HepG2 (cell line): Measurements from ENCODE around the gene HLA-DRA. TPM values are rescaled to one million over a fixed set of nuclear protein-coding genes. Genes with fewer than 3 reads are reported as not detected.

Experiments
- ATAC-seq: fragments of 200-7000 bp; cut with Tn5 transposase; 3 replicates; pipeline ENCODE4 v1.9.1; 2020; ENCODE audit warnings: mild to moderate bottlenecking, moderate library complexity
- BruUV-seq: library from RNA; stranded (reverse); fragments of 400-500 nt; replicated peaks from 2 replicates; lab custom pipeline; 2021; lab: Mats Ljungman, UMichigan
- CTCF ChIA-PET: fragments of 300-600 bp; formaldehyde crosslinking; extraction: SDS; loops from one replicate; lab custom pipeline; 2021; ENCODE audit warnings: low total read pairs, inconsistent platforms, low intra/inter-chr PET ratio; lab: Yijun Ruan, JAX
- POLR2A ChIA-PET: fragments of 350-600 bp; sonication (Branson Sonifier 250); formaldehyde crosslinking; loops from one replicate; lab custom pipeline; 2020; ENCODE audit warnings: antibody characterized with exemption, inconsistent platforms; lab: Yijun Ruan, JAX
- DNase-seq: peaks from one replicate; pipeline ENCODE4 v3.0.0-alpha.2; 2015; ENCODE audit warnings: low spot score
- FAIRE-seq: peaks from 3 replicates; lab custom pipeline; 2011; peaks lifted over from hg19 to GRCh38; lab: Jason Lieb, UNC
- H2AFZ ChIP-seq: one replicate; pipeline ENCODE4 v1.6.1; 2011; ENCODE audit warnings: low read length, inconsistent platforms
- H3K27ac ChIP-seq: fragments of 300-600 bp; 3 replicates; pipeline ENCODE4 v1.8.0; 2011; ENCODE audit warnings: mixed run types, mild to moderate bottlenecking, mixed read lengths, low read length, inconsistent platforms; ENCODE audit not compliant: insufficient read depth; ENCODE audit errors: extremely low read length
- H3K27me3 ChIP-seq, 2 experiments: fragments of 200-600 bp in 1 of 2; 2 replicates in 1 of 2; 3 replicates in 1 of 2; pipeline versions ENCODE4 v1.6.0 to v1.8.0; 2011; ENCODE audit warnings: low read length in 2 of 2, mild to moderate bottlenecking in 2 of 2, moderate library complexity in 2 of 2, inconsistent platforms in 1 of 2; ENCODE audit not compliant: insufficient read depth in 2 of 2, control insufficient read depth in 1 of 2
- H3K36me3 ChIP-seq, 2 experiments: fragments of 200-600 bp in 1 of 2; replicated peaks in 1 of 2; 2 replicates in 1 of 2; 3 replicates in 1 of 2; pipeline versions ENCODE4 v1.5.1 to v1.8.0; 2011; ENCODE audit warnings: low read length in 2 of 2, inconsistent platforms in 1 of 2; ENCODE audit not compliant: insufficient read depth in 2 of 2, control insufficient read depth in 1 of 2
- H3K4me1 ChIP-seq: 2 replicates; pipeline ENCODE4 v1.5.1; 2012; ENCODE audit warnings: low read length, inconsistent platforms; ENCODE audit not compliant: insufficient read depth
- H3K4me2 ChIP-seq: 2 replicates; pipeline ENCODE4 v1.6.0; 2011; ENCODE audit warnings: low read depth, low read length, inconsistent platforms
- H3K4me3 ChIP-seq, 3 experiments: fragments of 200-600 bp in 1 of 3; sonication (generic), shearing (Covaris generic) in 1 of 3; replicated peaks in 1 of 3; 2 replicates each; pipeline ENCODE4 v1.5.1; 2011 to 2016; ENCODE audit warnings: low read length in 3 of 3, inconsistent platforms in 2 of 3, low read depth in 2 of 3, mild to moderate bottlenecking in 2 of 3, control low read depth in 1 of 3, mixed read lengths in 1 of 3; ENCODE audit not compliant: insufficient read depth in 1 of 3
- H3K79me2 ChIP-seq: one replicate; pipeline ENCODE4 v1.6.1; 2011; ENCODE audit warnings: low read length, inconsistent platforms; ENCODE audit not compliant: insufficient read depth
- H3K9ac ChIP-seq: 2 replicates; pipeline ENCODE4 v1.6.0; 2011; ENCODE audit warnings: mild to moderate bottlenecking, low read depth, low read length, inconsistent platforms; ENCODE audit not compliant: insufficient read depth
- H3K9me3 ChIP-seq: 2 replicates; pipeline ENCODE4 v1.5.1; 2012; ENCODE audit warnings: mild to moderate bottlenecking, low read length
- H4K20me1 ChIP-seq: 2 replicates; pipeline ENCODE4 v1.6.0; 2011; ENCODE audit warnings: inconsistent platforms, mild to moderate bottlenecking, low read length, moderate library complexity; ENCODE audit not compliant: insufficient read depth
- E2F2 ChIP-seq: sonication (generic); formaldehyde crosslinking; IDR thresholded peaks from 2 replicates; pipeline ENCODE4 v1.4.0; 2020; ENCODE audit warnings: missing genetic modification reagents, borderline replicate concordance
- KAT2B ChIP-seq: fragments of 150-350 bp; IDR thresholded peaks from 2 replicates; pipeline ENCODE4 v1.6.1; 2014; ENCODE audit warnings: low read depth, low read length, borderline replicate concordance
- SOX6 ChIP-seq, 2 experiments: fragments of 450-650 bp in 1 of 2; sonication (generic) in 1 of 2; formaldehyde crosslinking in 1 of 2; IDR thresholded peaks; 2 replicates each; pipeline versions ENCODE4 v1.4.0 to v1.6.1; 2017 to 2020; ENCODE audit warnings: antibody characterized with exemption in 1 of 2, mild to moderate bottlenecking in 1 of 2, missing genetic modification reagents in 1 of 2
- U2AF2 ChIP-seq: fragments of 200-400 bp; formaldehyde crosslinking; IDR thresholded peaks from 2 replicates; pipeline ENCODE4 v1.6.1; 2017; ENCODE audit warnings: low read depth, mild to moderate bottlenecking, low read length
- ZBTB1 ChIP-seq: sonication (generic); formaldehyde crosslinking; IDR thresholded peaks from 2 replicates; pipeline ENCODE4 v1.4.0; 2020; ENCODE audit warnings: missing genetic modification reagents, borderline replicate concordance
- ZNF10 ChIP-seq: sonication (generic); formaldehyde crosslinking; IDR thresholded peaks from 2 replicates; pipeline ENCODE4 v1.4.0; 2020; ENCODE audit warnings: mild to moderate bottlenecking, low read depth, missing genetic modification reagents, borderline replicate concordance
- ZNF20 ChIP-seq: sonication (generic); formaldehyde crosslinking; IDR thresholded peaks from 2 replicates; pipeline ENCODE4 v1.4.0; 2020; ENCODE audit warnings: mild to moderate bottlenecking, moderate library complexity, missing genetic modification reagents
- ZNF34 ChIP-seq: sonication (generic); formaldehyde crosslinking; IDR thresholded peaks from 2 replicates; pipeline ENCODE4 v1.4.0; 2020; ENCODE audit warnings: mild to moderate bottlenecking, missing genetic modification reagents, borderline replicate concordance
- ZNF564 ChIP-seq: sonication (generic); formaldehyde crosslinking; IDR thresholded peaks from 2 replicates; pipeline ENCODE4 v1.8.1; 2023; ENCODE audit warnings: mild to moderate bottlenecking, missing genetic modification reagents
- WGBS: methylation state at CpG from one replicate; pipeline ENCODE4 v1.1.6; 2017; ENCODE audit warnings: low lambda C conversion rate; 5-methylcytosine and 5-hydroxymethylcytosine counted together
- in situ Hi-C: cut with HindIII; loops from 2 replicates; pipeline ENCODE4 v1.10.0; 2017; ENCODE audit warnings: low pct_unique_long_range_greater_than_20kb; ENCODE audit not compliant: extremely low pct_ligation_motif_present
- intact Hi-C: fragments of 100-400 bp; cut with micrococcal nuclease; formaldehyde crosslinking; loops from one replicate; pipeline ENCODE4 v1.10.0; 2022; ENCODE audit not compliant: unreplicated experiment
- polyA plus RNA-seq, 8 experiments: library from polyadenylated mRNA; depleted of rRNA in 3 of 8; stranded (reverse) in 7 of 8; unstranded in 1 of 8; fragments of >200 nt; fragmentation: Illumina TruSeq in 4 of 8; extraction: Trizol in 4 of 8; gene quantifications; 2 replicates each; pipeline versions ENCODE4 v1.2.1 to v1.2.3, GENCODE V29; 2011 to 2016; ENCODE audit warnings: low read depth in 4 of 8, missing spikeins in 1 of 8, mixed read lengths in 1 of 8; ENCODE audit not compliant: insufficient read depth in 1 of 8
- total RNA-seq, 5 experiments: library from RNA; depleted of rRNA; stranded (reverse); fragments of >200 nt; fragmentation: Illumina TruSeq; extraction: Trizol; gene quantifications; 2 replicates each; pipeline ENCODE4 v1.2.3, GENCODE V29; 2016; ENCODE audit warnings: low read depth in 1 of 5
- TF ChIP-seq, protein P1 (sequence below): sonication (generic); formaldehyde crosslinking; IDR thresholded peaks from 2 replicates; pipeline ENCODE4 v1.4.0; 2020; ENCODE audit warnings: missing genetic modification reagents
- TF ChIP-seq, protein P2 (sequence below): fragments of 450-650 bp; IDR thresholded peaks from 2 replicates; pipeline ENCODE4 v1.6.1; 2017

The HLA-DRA gene
- total and polyA plus RNA-seq, 2 of the 13 experiments (the other 11 are each of a cell fraction or from before 2014, with no cell fraction given): not detected

DNA sequence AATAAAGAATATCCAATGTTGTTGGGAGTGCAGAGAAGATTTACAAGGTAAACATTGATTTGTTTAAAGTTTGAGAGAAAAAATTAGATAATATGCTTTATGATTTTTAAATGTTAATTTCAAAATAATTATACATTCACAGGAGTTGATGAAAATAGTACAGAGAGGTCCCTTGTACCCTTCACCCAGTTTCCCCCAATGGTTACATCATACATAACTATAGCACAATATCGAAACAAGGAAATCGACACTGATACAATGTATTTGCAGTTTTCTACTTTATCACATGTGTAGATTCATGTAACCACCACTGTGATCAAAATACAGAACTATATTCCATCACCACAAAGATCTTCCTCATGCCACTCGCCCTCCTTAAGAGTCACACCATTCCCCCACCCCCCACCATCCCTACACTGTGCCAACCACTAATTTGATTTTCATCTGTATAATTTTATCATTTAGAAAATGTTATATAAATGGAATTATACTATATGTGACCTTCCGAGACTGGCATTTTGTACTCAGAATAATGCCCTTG lies 11.7 kb upstream of the HLA-DRA start:
- Histone ChIP-seq H3K36me3 (no peaks in the 10 kb centered on the region), H3K4me2 (no peak overlapping the region), H3K27ac (no peak overlapping the region), H3K4me1 (peaks cover 8% of the 10 kb centered on the region), H3K79me2 (no peaks in the 10 kb centered on the region), H3K4me3 (no peak overlapping the region), H3K27me3 (no peaks in the 10 kb centered on the region), H3K9me3 (no peaks in the 10 kb centered on the region; the same call in 1 of the 2 replicates), H4K20me1 (no peaks in the 10 kb centered on the region), H2AFZ (no peak overlapping the region), H3K9ac (no peak overlapping the region)
- in situ Hi-C loops: no loop called here
- DNase-seq (no peak), FAIRE-seq (no peak), ATAC-seq (no peak)
- intact Hi-C loops: no loop called here
- 25% methylated on average over 4 of the region's 4 CpGs for WGBS
- TF ChIP-seq, protein P1, sequence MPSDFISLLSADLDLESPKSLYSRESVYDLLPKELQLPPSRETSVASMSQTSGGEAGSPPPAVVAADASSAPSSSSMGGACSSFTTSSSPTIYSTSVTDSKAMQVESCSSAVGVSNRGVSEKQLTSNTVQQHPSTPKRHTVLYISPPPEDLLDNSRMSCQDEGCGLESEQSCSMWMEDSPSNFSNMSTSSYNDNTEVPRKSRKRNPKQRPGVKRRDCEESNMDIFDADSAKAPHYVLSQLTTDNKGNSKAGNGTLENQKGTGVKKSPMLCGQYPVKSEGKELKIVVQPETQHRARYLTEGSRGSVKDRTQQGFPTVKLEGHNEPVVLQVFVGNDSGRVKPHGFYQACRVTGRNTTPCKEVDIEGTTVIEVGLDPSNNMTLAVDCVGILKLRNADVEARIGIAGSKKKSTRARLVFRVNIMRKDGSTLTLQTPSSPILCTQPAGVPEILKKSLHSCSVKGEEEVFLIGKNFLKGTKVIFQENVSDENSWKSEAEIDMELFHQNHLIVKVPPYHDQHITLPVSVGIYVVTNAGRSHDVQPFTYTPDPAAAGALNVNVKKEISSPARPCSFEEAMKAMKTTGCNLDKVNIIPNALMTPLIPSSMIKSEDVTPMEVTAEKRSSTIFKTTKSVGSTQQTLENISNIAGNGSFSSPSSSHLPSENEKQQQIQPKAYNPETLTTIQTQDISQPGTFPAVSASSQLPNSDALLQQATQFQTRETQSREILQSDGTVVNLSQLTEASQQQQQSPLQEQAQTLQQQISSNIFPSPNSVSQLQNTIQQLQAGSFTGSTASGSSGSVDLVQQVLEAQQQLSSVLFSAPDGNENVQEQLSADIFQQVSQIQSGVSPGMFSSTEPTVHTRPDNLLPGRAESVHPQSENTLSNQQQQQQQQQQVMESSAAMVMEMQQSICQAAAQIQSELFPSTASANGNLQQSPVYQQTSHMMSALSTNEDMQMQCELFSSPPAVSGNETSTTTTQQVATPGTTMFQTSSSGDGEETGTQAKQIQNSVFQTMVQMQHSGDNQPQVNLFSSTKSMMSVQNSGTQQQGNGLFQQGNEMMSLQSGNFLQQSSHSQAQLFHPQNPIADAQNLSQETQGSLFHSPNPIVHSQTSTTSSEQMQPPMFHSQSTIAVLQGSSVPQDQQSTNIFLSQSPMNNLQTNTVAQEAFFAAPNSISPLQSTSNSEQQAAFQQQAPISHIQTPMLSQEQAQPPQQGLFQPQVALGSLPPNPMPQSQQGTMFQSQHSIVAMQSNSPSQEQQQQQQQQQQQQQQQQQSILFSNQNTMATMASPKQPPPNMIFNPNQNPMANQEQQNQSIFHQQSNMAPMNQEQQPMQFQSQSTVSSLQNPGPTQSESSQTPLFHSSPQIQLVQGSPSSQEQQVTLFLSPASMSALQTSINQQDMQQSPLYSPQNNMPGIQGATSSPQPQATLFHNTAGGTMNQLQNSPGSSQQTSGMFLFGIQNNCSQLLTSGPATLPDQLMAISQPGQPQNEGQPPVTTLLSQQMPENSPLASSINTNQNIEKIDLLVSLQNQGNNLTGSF: no peak
- TF ChIP-seq ZNF564 (CRISPR knock-in tag) (no peak), ZNF10 (CRISPR knock-in tag) (no peak), ZNF20 (CRISPR knock-in tag) (no peak), SOX6 (IDR thresholded peaks at IDR 0.05) (no peak), SOX6 (CRISPR knock-in tag; IDR thresholded peaks at IDR 0.05) (no peak), ZBTB1 (no peak), U2AF2 (no peak), ZNF34 (no peak), E2F2 (no peak), KAT2B (no peak)
- TF ChIP-seq, protein P2, sequence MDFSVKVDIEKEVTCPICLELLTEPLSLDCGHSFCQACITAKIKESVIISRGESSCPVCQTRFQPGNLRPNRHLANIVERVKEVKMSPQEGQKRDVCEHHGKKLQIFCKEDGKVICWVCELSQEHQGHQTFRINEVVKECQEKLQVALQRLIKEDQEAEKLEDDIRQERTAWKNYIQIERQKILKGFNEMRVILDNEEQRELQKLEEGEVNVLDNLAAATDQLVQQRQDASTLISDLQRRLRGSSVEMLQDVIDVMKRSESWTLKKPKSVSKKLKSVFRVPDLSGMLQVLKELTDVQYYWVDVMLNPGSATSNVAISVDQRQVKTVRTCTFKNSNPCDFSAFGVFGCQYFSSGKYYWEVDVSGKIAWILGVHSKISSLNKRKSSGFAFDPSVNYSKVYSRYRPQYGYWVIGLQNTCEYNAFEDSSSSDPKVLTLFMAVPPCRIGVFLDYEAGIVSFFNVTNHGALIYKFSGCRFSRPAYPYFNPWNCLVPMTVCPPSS: no peak
- BruUV-seq: no TSS peak
- CTCF ChIA-PET: no interaction called here
- POLR2A ChIA-PET: no interaction called here
